ENCODE measurements around the gene PNO1.

Gene PNO1

GRCh38 chr2:68169308-68169707 is 11.6 kb downstream of the PNO1 start:
- Histone ChIP-seq H3K4me1 (ENCODE audit: control insufficient read depth, insufficient read depth, low read length) (peaks cover 7% of the 10 kb centered on the region), H3K27ac (ENCODE audit: extremely low read depth, low read depth, low read length) (no peak overlapping the region), H3K4me3 (ENCODE audit: low read depth, low read length) (no peak overlapping the region), H3K36me3 (ENCODE audit: control insufficient read depth in 2 of 2, insufficient read depth in 1 of 2, low read length in 2 of 2) (peaks cover 29 to 65% of the 10 kb centered on the region in 2 experiments; a peak in 2 of 3 replicates), H3K9me3 (ENCODE audit: control insufficient read depth, insufficient read depth, low read depth, low read length) (no peaks in the 10 kb centered on the region)
- CTCF ChIA-PET, result interaction anchor here (0.5 to 1.7 kb wide), 3 partner anchors 9 to 27 kb away, joined by 3 to 6 read pairs (median 5); no protein-coding TSS in a partner anchor
- POLR2A ChIA-PET, result no interaction called here
- TF ChIP-seq ZNF670 (tag by site-specific recombination; IDR thresholded peaks at IDR 0.05; ENCODE audit: low read depth) (no peak), ZNF664 (tag by site-specific recombination; IDR thresholded peaks at IDR 0.05) (no peak), REST (tag by site-specific recombination; IDR thresholded peaks at IDR 0.05) (no peak), ZNF366 (tag by site-specific recombination; conservative IDR thresholded peaks at IDR 0.05) (no peak), ZNF26 (tag by site-specific recombination; IDR thresholded peaks at IDR 0.05) (no peak), ZNF239 (tag by site-specific recombination; IDR thresholded peaks at IDR 0.05) (no peak), ZNF18 (tag by site-specific recombination; IDR thresholded peaks at IDR 0.05) (no peak), HOXD13 (CRISPR knock-in tag; IDR thresholded peaks at IDR 0.05; ENCODE audit: borderline replicate concordance) (no peak), REPIN1 (tag by site-specific recombination; IDR thresholded peaks at IDR 0.05; ENCODE audit: low read depth) (no peak)

- no peaks in the 10 kb centered on the region for H3K9me3 ChIP-seq (ENCODE audit: control insufficient read depth, insufficient read depth, low read depth, low read length)
- H3K4me3 ChIP-seq (ENCODE audit: low read depth, low read length), result no peak overlapping the region
- TF ChIP-seq ZNF596 (tag by site-specific recombination; IDR thresholded peaks at IDR 0.05) (no peak), ZNF114 (tag by site-specific recombination; IDR thresholded peaks at IDR 0.05) (no peak), ZNF621 (tag by site-specific recombination; IDR thresholded peaks at IDR 0.05) (no peak), PBX3 (CRISPR knock-in tag; IDR thresholded peaks at IDR 0.05) (no peak)
- no peak overlapping the region for H3K27ac ChIP-seq (ENCODE audit: extremely low read depth, low read depth, low read length)
- ChIA-PET CTCF (interaction anchor here (0.7 kb wide), 1 partner anchor 24 kb away, joined by 3 read pairs; no protein-coding TSS in a partner anchor), POLR2A (interaction anchor here (0.7 kb wide), 1 partner anchor 645 kb away, joined by 7 read pairs; no protein-coding TSS in a partner anchor)
- peaks cover 36 to 71% of the 10 kb centered on the region in 2 experiments for H3K36me3 ChIP-seq (ENCODE audit: control insufficient read depth in 2 of 2, insufficient read depth in 1 of 2, low read length in 2 of 2)
- H3K4me1 ChIP-seq (ENCODE audit: control insufficient read depth, insufficient read depth, low read length), result peaks cover 7% of the 10 kb centered on the region
Observed at GRCh38 chr2:68171146-68171545, 13.5 kb downstream of the PNO1 start.

- ChIA-PET POLR2A (no interaction called here), CTCF (no interaction called here)
- H3K9me3 ChIP-seq (ENCODE audit: control insufficient read depth, insufficient read depth, low read depth, low read length), result no peaks in the 10 kb centered on the region
- TF ChIP-seq EGR2 (tag by site-specific recombination; IDR thresholded peaks at IDR 0.05; ENCODE audit: low read depth), result 0 out of 2 replicates have a peak, but pooled peaks have one; percentile 33
- no peak for TF ChIP-seq ZNF138 (tag by site-specific recombination; IDR thresholded peaks at IDR 0.05; ENCODE audit: borderline replicate concordance)
- no peak for TF ChIP-seq AEBP2 (tag by site-specific recombination; IDR thresholded peaks at IDR 0.05; ENCODE audit: borderline replicate concordance)
- no peak for TF ChIP-seq ZNF248 (tag by site-specific recombination; IDR thresholded peaks at IDR 0.05)
- TF ChIP-seq PRDM1 (tag by site-specific recombination; IDR thresholded peaks at IDR 0.05), result peak; percentile 70; the same call in 1 of the 2 replicates
- peaks cover 7% of the 10 kb centered on the region for H3K4me1 ChIP-seq (ENCODE audit: control insufficient read depth, insufficient read depth, low read length)
- H3K27ac ChIP-seq (ENCODE audit: extremely low read depth, low read depth, low read length), result no peak overlapping the region
- H3K4me3 ChIP-seq (ENCODE audit: low read depth, low read length), result no peak overlapping the region
- H3K36me3 ChIP-seq (ENCODE audit: control insufficient read depth in 2 of 2, insufficient read depth in 1 of 2, low read length in 2 of 2), result peaks cover 33 to 72% of the 10 kb centered on the region in 2 experiments
Observed at GRCh38 chr2:68171684-68172083, 14.0 kb downstream of the PNO1 start.
